ENCODE data around the gene CDC14A.

The CDC14A gene

GRCh38 chr1:100469578-100469977, 117.3 kb downstream of the CDC14A start:
- H3K4me3 ChIP-seq (ENCODE audit: low read length) = no peak overlapping the region
- TF ChIP-seq CTCF (conservative IDR thresholded peaks at IDR 0.05; ENCODE audit: low read depth, low read length) = no peak
- no peak for DNase-seq (ENCODE audit: low read depth)

GRCh38 chr1:100474834-100475233, 122.5 kb downstream of the CDC14A start:
- no peak for DNase-seq (ENCODE audit: low read depth)
- no peak for TF ChIP-seq CTCF (conservative IDR thresholded peaks at IDR 0.05; ENCODE audit: low read depth, low read length)
- no peak overlapping the region for H3K4me3 ChIP-seq (ENCODE audit: low read length)

GRCh38 chr1:100476735-100477290, 124.5 kb downstream of the CDC14A start:
- DNase-seq (ENCODE audit: low read depth) = no peak
- no peak for TF ChIP-seq CTCF (conservative IDR thresholded peaks at IDR 0.05; ENCODE audit: low read depth, low read length)
- no peak overlapping the region for H3K4me3 ChIP-seq (ENCODE audit: low read length)

GRCh38 chr1:100478816-100479215, 126.5 kb downstream of the CDC14A start:
- no peak for TF ChIP-seq CTCF (conservative IDR thresholded peaks at IDR 0.05; ENCODE audit: low read depth, low read length)
- no peak overlapping the region for H3K4me3 ChIP-seq (ENCODE audit: low read length)
- no peak for DNase-seq (ENCODE audit: low read depth)

GRCh38 chr1:100479620-100480338, 127.5 kb downstream of the CDC14A start:
- H3K4me3 ChIP-seq (ENCODE audit: low read length) = no peak overlapping the region
- DNase-seq (ENCODE audit: low read depth) = no peak
- TF ChIP-seq CTCF (conservative IDR thresholded peaks at IDR 0.05; ENCODE audit: low read depth, low read length) = no peak

GRCh38 chr1:100481303-100481702, 129.0 kb downstream of the CDC14A start:
- no peak for TF ChIP-seq CTCF (conservative IDR thresholded peaks at IDR 0.05; ENCODE audit: low read depth, low read length)
- no peak for DNase-seq (ENCODE audit: low read depth)
- H3K4me3 ChIP-seq (ENCODE audit: low read length) = no peak overlapping the region

GRCh38 chr1:100482167-100482566, 129.9 kb downstream of the CDC14A start:
- no peak for DNase-seq (ENCODE audit: low read depth)
- TF ChIP-seq CTCF (conservative IDR thresholded peaks at IDR 0.05; ENCODE audit: low read depth, low read length) = no peak
- no peak overlapping the region for H3K4me3 ChIP-seq (ENCODE audit: low read length)
